Right renal pelvis (tissue), 4 donors: ENCODE measurements around the gene PDXDC1. TPM values are rescaled to one million over a fixed set of nuclear protein-coding genes. Genes with fewer than 3 reads are reported as not detected.
"Not testable (repeated sequence)": the region's sequence is repeated elsewhere in the genome, so short reads cannot be mapped to it uniquely, and the experiment has no call there.

Experiments
- DNase-seq, 4 donors: peaks; one replicate each; pipeline ENCODE4 v3.0.0-alpha.2; 2013; ENCODE audit warnings: low read depth in 4 of 4, low spot score in 3 of 4, missing footprints in 1 of 4
- polyA plus RNA-seq, 4 donors: library from polyadenylated mRNA; unstranded; fragments of 120-200 nt; gene quantifications; one replicate each; pipeline ENCODE4 v1.2.1, GENCODE V29; 2013; ENCODE audit not compliant: insufficient read length in 4 of 4

The PDXDC1 gene
- 100 to 1,000 TPM in 3 of 4 donors, 10 to 100 TPM in 1; 97.9 to 103 (median 101) TPM for polyA plus RNA-seq

- peak; percentile 73 to 93 (median 86) for DNase-seq
Measured at GRCh38 chr16:14974656-14975417, at the start of gene PDXDC1. PDXDC1 (plus strand) TSS chr16:14975026; CDS start chr16:14975200, 174 bp downstream.

- DNase-seq: not testable (repeated sequence)
Measured at GRCh38 chr16:14928064-14928714, 46.6 kb upstream of the PDXDC1 start.

- DNase-seq: not testable (repeated sequence)
Measured at GRCh38 chr16:14929176-14929575, 45.6 kb upstream of the PDXDC1 start.

GRCh38 chr16:14930246-14930645, 44.6 kb upstream of the PDXDC1 start:
- DNase-seq: not testable (repeated sequence)

- DNase-seq: not testable (repeated sequence)
Measured at GRCh38 chr16:14930971-14931370, 43.9 kb upstream of the PDXDC1 start.

- not testable (repeated sequence) for DNase-seq
Measured at GRCh38 chr16:14932581-14933375, 42.0 kb upstream of the PDXDC1 start.

- DNase-seq: not testable (repeated sequence)
Measured at GRCh38 chr16:14937143-14937542, 37.7 kb upstream of the PDXDC1 start, which contains the start of gene NPIPA1. NPIPA1 (plus strand) TSS chr16:14937443; CDS start chr16:14937443, 0 bp downstream.

GRCh38 chr16:14937994-14938393, 36.8 kb upstream of the PDXDC1 start:
- DNase-seq: not testable (repeated sequence)

- DNase-seq: not testable (repeated sequence)
Measured at GRCh38 chr16:14942686-14943085, 32.1 kb upstream of the PDXDC1 start.

- no peak for DNase-seq
Measured at GRCh38 chr16:14955546-14956231, 19.1 kb upstream of the PDXDC1 start.

- DNase-seq: no peak
Measured at GRCh38 chr16:14957576-14958322, 17.1 kb upstream of the PDXDC1 start.

GRCh38 chr16:14958323-14958600, 16.6 kb upstream of the PDXDC1 start:
- DNase-seq: no peak

GRCh38 chr16:14958970-14959369, 15.9 kb upstream of the PDXDC1 start:
- DNase-seq: no peak

- no peak for DNase-seq
Measured at GRCh38 chr16:14961405-14962186, 13.2 kb upstream of the PDXDC1 start.

- DNase-seq: no peak
Measured at GRCh38 chr16:14963281-14964173, 11.3 kb upstream of the PDXDC1 start.

- no peak for DNase-seq
Measured at GRCh38 chr16:14965328-14965727, 9.5 kb upstream of the PDXDC1 start.

GRCh38 chr16:14969795-14970194, 5.0 kb upstream of the PDXDC1 start:
- not testable (repeated sequence) for DNase-seq

GRCh38 chr16:14971621-14972228, 3.1 kb upstream of the PDXDC1 start:
- not testable (repeated sequence) for DNase-seq
